GM23338 (cell line): ENCODE data around the gene UNC5C. TPM values are rescaled to one million over a fixed set of nuclear protein-coding genes. Genes with fewer than 3 reads are reported as not detected.

ENCODE experiments used
- ATAC-seq: fragments of 200-7000 bp; cut with Tn5 transposase; 3 replicates; pipeline ENCODE4 v1.9.1; 2020
- DNase-seq: peaks from one replicate; pipeline ENCODE4 v3.0.0-alpha.2; 2015; ENCODE audit warnings: low spot score
- H2AFZ ChIP-seq: fragments of 200-600 bp; sonication (generic); 2 replicates; pipeline ENCODE4 v1.8.0; 2016; ENCODE audit warnings: antibody characterized with exemption, mild to moderate bottlenecking, moderate library complexity
- H3F3A ChIP-seq: fragments of 200-600 bp; sonication (generic); replicated peaks from 2 replicates; pipeline ENCODE4 v1.8.0; 2017; ENCODE audit warnings: antibody characterized with exemption, mixed run types, low read depth
- H3K27ac ChIP-seq: fragments of 200-600 bp; sonication (generic); 2 replicates; pipeline ENCODE4 v1.6.1; 2016; ENCODE audit warnings: low read depth
- H3K27me3 ChIP-seq: fragments of 200-600 bp; sonication (generic); 2 replicates; pipeline ENCODE4 v1.8.0; 2016; ENCODE audit warnings: mild to moderate bottlenecking, mixed run types, moderate library complexity; ENCODE audit not compliant: insufficient read depth
- H3K36me3 ChIP-seq: fragments of 200-600 bp; sonication (generic); 2 replicates; pipeline ENCODE4 v1.8.0; 2016; ENCODE audit warnings: mild to moderate bottlenecking; ENCODE audit not compliant: insufficient read depth
- H3K4me1 ChIP-seq: fragments of 200-600 bp; sonication (generic); 2 replicates; pipeline ENCODE4 v1.8.0; 2016; ENCODE audit warnings: mild to moderate bottlenecking, moderate library complexity; ENCODE audit not compliant: insufficient read depth
- H3K4me2 ChIP-seq: fragments of 200-600 bp; sonication (generic); 2 replicates; pipeline ENCODE4 v1.7.1; 2017; ENCODE audit warnings: mixed run types
- H3K4me3 ChIP-seq: fragments of 200-600 bp; sonication (generic); 2 replicates; pipeline ENCODE4 v1.6.1; 2016; ENCODE audit warnings: mixed run types
- H3K79me2 ChIP-seq: fragments of 200-600 bp; sonication (generic); replicated peaks from 2 replicates; pipeline ENCODE4 v1.8.0; 2017; ENCODE audit warnings: mild to moderate bottlenecking; ENCODE audit not compliant: insufficient read depth
- H3K9me2 ChIP-seq: fragments of 200-600 bp; sonication (generic); 2 replicates; pipeline ENCODE4 v1.8.0; 2017; ENCODE audit not compliant: insufficient read depth
- H4K20me1 ChIP-seq: fragments of 200-600 bp; sonication (generic); replicated peaks from 2 replicates; pipeline ENCODE4 v1.8.0; 2017; ENCODE audit warnings: mild to moderate bottlenecking; ENCODE audit not compliant: insufficient read depth
- H3K27ac Mint-ChIP-seq: 2 replicates; pipeline ENCODE4 v1.8.0; 2020; ENCODE audit warnings: inconsistent platforms, mild to moderate bottlenecking, moderate library complexity, mixed read lengths
- H3K27me3 Mint-ChIP-seq: 3 replicates; pipeline ENCODE4 v1.8.0; 2022; ENCODE audit warnings: low read depth, mild to moderate bottlenecking, moderate library complexity, mixed read lengths, inconsistent platforms; ENCODE audit not compliant: insufficient read depth, poor library complexity
- H3K36me3 Mint-ChIP-seq: 3 replicates; pipeline ENCODE4 v1.8.0; 2021; ENCODE audit warnings: low read depth, mild to moderate bottlenecking, inconsistent platforms, moderate library complexity, mixed read lengths
- H3K4me1 Mint-ChIP-seq: 3 replicates; pipeline ENCODE4 v1.8.0; 2020; ENCODE audit warnings: mild to moderate bottlenecking, inconsistent platforms, mixed read lengths
- H3K4me3 Mint-ChIP-seq: 3 replicates; pipeline ENCODE4 v1.8.0; 2021; ENCODE audit warnings: moderate library complexity, mild to moderate bottlenecking, inconsistent platforms, mixed read lengths
- H3K9me3 Mint-ChIP-seq: 3 replicates; pipeline ENCODE4 v1.8.0; 2020; ENCODE audit warnings: moderate library complexity, mild to moderate bottlenecking, inconsistent platforms, mixed read lengths
- REST ChIP-seq: IDR thresholded peaks from one replicate; pipeline ENCODE4 v1.6.1; 2018; ENCODE audit warnings: antibody characterized with exemption; ENCODE audit not compliant: unreplicated experiment
- STAT1 ChIP-seq: IDR thresholded peaks from one replicate; pipeline ENCODE4 v1.6.1; 2016; ENCODE audit warnings: antibody characterized with exemption; ENCODE audit not compliant: unreplicated experiment
- polyA plus RNA-seq: library from polyadenylated mRNA; unstranded; fragments of >200 nt; fragmentation: Nextera tagmentation; extraction: Ambion mirVana; gene quantifications from 2 replicates; pipeline ENCODE4 v1.2.1, GENCODE V29; 2016
- total RNA-seq: library from RNA; depleted of rRNA; stranded (reverse); fragments of >200 nt; shearing (Covaris generic); gene quantifications from 2 replicates; pipeline ENCODE4 v1.2.3, GENCODE V29; 2014
- TF ChIP-seq, protein P1 (sequence below), 2 experiments: fragments of 200-600 bp in 1 of 2; sonication (generic) in 1 of 2; conservative IDR thresholded peaks; 2 replicates each; pipeline versions ENCODE4 v1.5.1 to v1.6.1; 2016 to 2017; ENCODE audit warnings: antibody characterized with exemption in 2 of 2, low read depth in 2 of 2, mild to moderate bottlenecking in 2 of 2, moderate library complexity in 1 of 2

UNC5C gene
- total and polyA plus RNA-seq, 2 experiments from 2014 or later: 0.08 to 0.21 TPM

GRCh38 chr4:95545546-95545945, 3.2 kb downstream of the UNC5C start (continued):
- TF ChIP-seq REST: no peak
- TF ChIP-seq, protein P1, sequence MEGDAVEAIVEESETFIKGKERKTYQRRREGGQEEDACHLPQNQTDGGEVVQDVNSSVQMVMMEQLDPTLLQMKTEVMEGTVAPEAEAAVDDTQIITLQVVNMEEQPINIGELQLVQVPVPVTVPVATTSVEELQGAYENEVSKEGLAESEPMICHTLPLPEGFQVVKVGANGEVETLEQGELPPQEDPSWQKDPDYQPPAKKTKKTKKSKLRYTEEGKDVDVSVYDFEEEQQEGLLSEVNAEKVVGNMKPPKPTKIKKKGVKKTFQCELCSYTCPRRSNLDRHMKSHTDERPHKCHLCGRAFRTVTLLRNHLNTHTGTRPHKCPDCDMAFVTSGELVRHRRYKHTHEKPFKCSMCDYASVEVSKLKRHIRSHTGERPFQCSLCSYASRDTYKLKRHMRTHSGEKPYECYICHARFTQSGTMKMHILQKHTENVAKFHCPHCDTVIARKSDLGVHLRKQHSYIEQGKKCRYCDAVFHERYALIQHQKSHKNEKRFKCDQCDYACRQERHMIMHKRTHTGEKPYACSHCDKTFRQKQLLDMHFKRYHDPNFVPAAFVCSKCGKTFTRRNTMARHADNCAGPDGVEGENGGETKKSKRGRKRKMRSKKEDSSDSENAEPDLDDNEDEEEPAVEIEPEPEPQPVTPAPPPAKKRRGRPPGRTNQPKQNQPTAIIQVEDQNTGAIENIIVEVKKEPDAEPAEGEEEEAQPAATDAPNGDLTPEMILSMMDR (conservative IDR thresholded peaks at IDR 0.05; ENCODE audit: low read depth in 2 of 2): no peak

DNA sequence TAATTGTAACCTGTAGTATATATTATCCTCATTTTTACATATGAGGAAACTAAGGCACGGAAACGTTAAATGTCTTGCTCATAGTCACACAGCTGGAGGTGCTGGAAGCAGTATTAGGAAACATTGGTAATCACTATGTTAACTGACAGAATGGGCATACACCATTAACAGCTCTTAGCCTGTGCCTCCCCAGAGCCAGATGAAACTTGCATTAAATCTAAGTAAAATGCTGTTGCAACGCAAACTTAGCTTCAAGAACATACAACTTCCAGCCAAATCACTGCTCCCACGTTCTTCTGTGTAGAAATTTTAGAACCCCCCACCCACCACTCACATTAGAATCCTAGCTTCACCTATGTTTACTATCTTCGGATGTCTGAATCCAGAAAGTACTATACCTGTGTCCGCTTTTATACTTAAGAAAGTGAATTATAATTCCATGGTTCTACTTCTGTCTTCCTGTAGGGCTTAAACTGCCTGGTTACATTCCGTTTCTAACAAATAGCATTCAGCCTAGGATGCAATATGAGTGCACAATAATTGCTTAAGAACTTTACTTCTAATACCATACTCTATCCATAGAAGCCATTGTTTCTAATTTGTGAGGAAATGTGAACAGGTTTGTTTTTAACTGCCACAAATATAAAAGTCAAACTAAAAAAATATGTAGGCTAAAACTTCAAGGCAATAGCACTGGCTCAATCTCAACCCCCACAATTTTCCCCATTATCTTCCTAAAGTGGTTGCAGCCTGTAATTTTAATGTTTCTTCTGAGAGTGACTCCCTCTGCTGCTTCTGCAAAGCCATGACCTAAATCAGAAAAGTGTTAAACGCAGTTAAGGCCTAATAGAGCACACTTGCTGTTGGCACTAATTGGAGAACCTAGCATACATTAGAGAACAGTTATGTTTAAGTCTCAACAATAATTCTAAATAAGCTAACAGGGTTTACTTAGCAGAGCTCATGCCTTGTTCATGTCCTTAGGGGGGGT, 4.4 kb downstream of the UNC5C start:
- H3K4me1 Mint-ChIP-seq: peaks cover 20% of the 10 kb centered on the region

More for the DNA sequence above, 4.4 kb downstream of the UNC5C start:
- H3K36me3 Mint-ChIP-seq: no peaks in the 10 kb centered on the region
- Histone ChIP-seq H3K4me1 (peaks cover 16% of the 10 kb centered on the region), H3K79me2 (no peaks in the 10 kb centered on the region), H3F3A (no peaks in the 10 kb centered on the region), H3K4me3 (no peak overlapping the region), H2AFZ (no peak overlapping the region), H3K36me3 (no peaks in the 10 kb centered on the region), H3K27ac (no peak overlapping the region), H3K4me2 (no peak overlapping the region), H3K9me2 (no peaks in the 10 kb centered on the region), H3K27me3 (peaks cover 42% of the 10 kb centered on the region), H4K20me1 (peaks cover 3% of the 10 kb centered on the region; the same call in 1 of the 2 replicates)
- H3K27ac Mint-ChIP-seq: no peak overlapping the region
- peaks cover 33% of the 10 kb centered on the region for H3K27me3 Mint-ChIP-seq
- DNase-seq: peak; percentile 24
- H3K9me3 Mint-ChIP-seq: no peaks in the 10 kb centered on the region; the same call in 2 of the 3 replicates
- no peak for TF ChIP-seq STAT1
- TF ChIP-seq, protein P1 (conservative IDR thresholded peaks at IDR 0.05; ENCODE audit: low read depth in 2 of 2): peak; percentile 29 to 34; a peak in 3 of 4 replicates
- no peak for ATAC-seq
- H3K4me3 Mint-ChIP-seq: no peak overlapping the region
